ENCODE results near the gene TARDBP. TPM values are rescaled to one million over a fixed set of nuclear protein-coding genes. Genes with fewer than 3 reads are reported as not detected.

The TARDBP gene
- total RNA-seq, 1 experiment from 2014 or later: 207 TPM

- no peak overlapping the region for H4K8ac ChIP-seq (replicated peaks; ENCODE audit: insufficient read length, low read depth, low read length)
- H3K79me1 ChIP-seq (ENCODE audit: insufficient read depth, low read depth, low read length, poor library complexity, severe bottlenecking): no peaks in the 10 kb centered on the region
- no peak overlapping the region for H3K4me2 ChIP-seq (ENCODE audit: insufficient read depth, insufficient read length, low read length)
- no peaks in the 10 kb centered on the region for H3K4me1 ChIP-seq (ENCODE audit: insufficient read depth, low read length)
- H3K27me3 ChIP-seq (ENCODE audit: insufficient read depth, low read length): no peaks in the 10 kb centered on the region
- H4K20me1 ChIP-seq (ENCODE audit: control insufficient read depth, insufficient read depth, insufficient read length): peaks cover 4% of the 10 kb centered on the region
- H3K79me2 ChIP-seq (ENCODE audit: insufficient read depth, low read length): no peaks in the 10 kb centered on the region
- H3K27ac ChIP-seq (ENCODE audit: insufficient read length, low read depth, low read length): no peak overlapping the region
- H3K56ac ChIP-seq (ENCODE audit: insufficient read length, low read depth, low read length): no peak overlapping the region
- H3T11ph ChIP-seq (ENCODE audit: low read length): no peak overlapping the region
- no peak for TF ChIP-seq CTCF (conservative IDR thresholded peaks at IDR 0.05)
- H4K91ac ChIP-seq (ENCODE audit: insufficient read length, low read depth, low read length): no peak overlapping the region
- H2BK20ac ChIP-seq (ENCODE audit: low read depth, low read length, poor library complexity, severe bottlenecking): no peak overlapping the region
- no peak overlapping the region for H2BK15ac ChIP-seq (ENCODE audit: low read depth, low read length)
- H2BK120ac ChIP-seq (ENCODE audit: low read depth, low read length, poor library complexity, severe bottlenecking): no peak overlapping the region
- H3K23me2 ChIP-seq (ENCODE audit: insufficient read length, low read depth, low read length, poor library complexity, severe bottlenecking): no peaks in the 10 kb centered on the region
- H2BK12ac ChIP-seq (ENCODE audit: insufficient read length, low read depth, low read length): no peak overlapping the region
- no CpG with 5 or more reads among the region's 16 CpGs for WGBS (ENCODE audit: extremely low coverage, insufficient read length, low lambda C conversion rate)
- H3K36me3 Mint-ChIP-seq (ENCODE audit: insufficient read depth in 1 of 3, low read depth in 3 of 3): peaks cover 0 to 1% (median 0%) of the 10 kb centered on the region in 3 experiments; a peak in 1 of 7 replicates
- H3K18ac ChIP-seq (ENCODE audit: insufficient read length, low read depth, low read length): no peak overlapping the region
- no peak overlapping the region for H2BK5ac ChIP-seq (ENCODE audit: insufficient read length, low read length)
- H3K9me3 ChIP-seq (ENCODE audit: control insufficient read depth, low read depth, low read length): no peaks in the 10 kb centered on the region
- H2AFZ ChIP-seq (ENCODE audit: low read length): no peak overlapping the region
- DNase-seq: no peak
- H3K4ac ChIP-seq (ENCODE audit: low read depth, low read length): no peak overlapping the region
- H3K14ac ChIP-seq (ENCODE audit: insufficient read depth, low read length): no peak overlapping the region
- H3K27me3 Mint-ChIP-seq (ENCODE audit: low read depth): no peaks in the 10 kb centered on the region
- H3K9ac ChIP-seq (ENCODE audit: extremely low read depth, insufficient read length, low read length): no peak overlapping the region
- no peak overlapping the region for H3K27ac Mint-ChIP-seq
- H3K4me3 Mint-ChIP-seq: no peak overlapping the region
- H3K9me3 Mint-ChIP-seq: no peaks in the 10 kb centered on the region
- no peak overlapping the region for H4K5ac ChIP-seq (ENCODE audit: insufficient read length, low read depth, low read length)
- no peak overlapping the region for H2AK5ac ChIP-seq (ENCODE audit: insufficient read length, low read length)
- no peak overlapping the region for H3K23ac ChIP-seq (ENCODE audit: insufficient read length, low read depth, low read length)
- peaks cover 4 to 5% of the 10 kb centered on the region in 2 experiments for H3K4me1 Mint-ChIP-seq
Observed at GRCh38 chr1:11044086-11044848, 31.8 kb downstream of the TARDBP start.

All from H9 (cell line).